K562 (cell line): ENCODE results near the gene PPIA. TPM values are rescaled to one million over a fixed set of nuclear protein-coding genes. Genes with fewer than 3 reads are reported as not detected.

Source experiments
- ATAC-seq: fragments of 200-7000 bp; cut with Tn5 transposase; 3 replicates; pipeline ENCODE4 v1.9.1; 2020; ENCODE audit warnings: moderate library complexity
- BruUV-seq: library from RNA; stranded (reverse); fragments of 400-500 nt; replicated peaks from 2 replicates; lab custom pipeline; 2021; lab: Mats Ljungman, UMichigan
- CTCF ChIA-PET: fragments of 300-600 bp; formaldehyde crosslinking; extraction: SDS; loops from one replicate; lab custom pipeline; 2021; ENCODE audit warnings: low intra/inter-chr PET ratio; lab: Yijun Ruan, JAX
- POLR2A ChIA-PET: fragments of 300-600, 350-650 bp; sonication (Branson Sonifier 250); formaldehyde crosslinking; extraction: SDS; loops from one replicate; lab custom pipeline; 2021; ENCODE audit warnings: antibody characterized with exemption, inconsistent platforms; lab: Yijun Ruan, JAX
- DNase-seq, 4 experiments: peaks; one replicate each; pipeline versions ENCODE4 v3.0.0 to v3.0.0-alpha.2; 2011 to 2018; ENCODE audit warnings: low spot score in 3 of 4, mixed read lengths in 3 of 4; ENCODE audit errors: extremely low read depth in 1 of 4
- FAIRE-seq: peaks from 2 replicates; lab custom pipeline; 2011; peaks lifted over from hg19 to GRCh38; lab: Jason Lieb, UNC
- H2AFZ ChIP-seq: 2 replicates; pipeline ENCODE4 v1.6.0; 2011; ENCODE audit warnings: low read depth, low read length, control low read depth, inconsistent platforms
- H3K27ac ChIP-seq: fragments of 200-600 bp; 3 replicates; pipeline ENCODE4 v1.8.0; 2011; ENCODE audit warnings: low read depth, mild to moderate bottlenecking, control low read depth, inconsistent platforms, low read length, moderate library complexity, mixed read lengths; ENCODE audit errors: extremely low read depth
- H3K27me3 ChIP-seq, 2 experiments: fragments of 300-600 bp in 1 of 2; 2 replicates in 1 of 2; 3 replicates in 1 of 2; pipeline versions ENCODE4 v1.6.0 to v1.8.0; 2011; ENCODE audit warnings: inconsistent platforms in 2 of 2, low read length in 2 of 2, mild to moderate bottlenecking in 1 of 2, mixed read lengths in 1 of 2, moderate library complexity in 1 of 2; ENCODE audit not compliant: control insufficient read depth in 2 of 2, insufficient read depth in 2 of 2
- H3K36me3 ChIP-seq: fragments of 300-600 bp; 3 replicates; pipeline ENCODE4 v1.8.0; 2011; ENCODE audit warnings: mild to moderate bottlenecking, low read length, inconsistent platforms; ENCODE audit not compliant: control insufficient read depth, insufficient read depth
- H3K4me1 ChIP-seq, 2 experiments: fragments of 200-600 bp in 1 of 2; replicated peaks in 1 of 2; 2 replicates in 1 of 2; 3 replicates in 1 of 2; pipeline versions ENCODE4 v1.5.1 to v1.8.0; 2011; ENCODE audit warnings: inconsistent platforms in 2 of 2, low read length in 2 of 2, mild to moderate bottlenecking in 1 of 2, mixed read lengths in 1 of 2, moderate library complexity in 1 of 2; ENCODE audit not compliant: control insufficient read depth in 2 of 2, insufficient read depth in 2 of 2
- H3K4me2 ChIP-seq: 2 replicates; pipeline ENCODE4 v1.6.1; 2011; ENCODE audit warnings: low read length, control low read depth, inconsistent platforms, mixed read lengths; ENCODE audit not compliant: insufficient read depth
- H3K4me3 ChIP-seq: fragments of 200-600 bp; sonication (generic), shearing (Covaris generic); 2 replicates; pipeline ENCODE4 v1.5.1; 2016; ENCODE audit warnings: control low read depth, inconsistent platforms
- H3K79me2 ChIP-seq: fragments of 200-600 bp; 3 replicates; pipeline ENCODE4 v1.8.0; 2011; ENCODE audit warnings: low read length, inconsistent platforms; ENCODE audit not compliant: control insufficient read depth, insufficient read depth
- H3K9ac ChIP-seq, 2 experiments: 2 replicates each; pipeline versions ENCODE4 v1.6.0 to v1.6.1; 2011; ENCODE audit warnings: low read depth in 2 of 2, low read length in 2 of 2, control low read depth in 1 of 2, inconsistent platforms in 1 of 2, mild to moderate bottlenecking in 1 of 2, mixed read lengths in 1 of 2; ENCODE audit not compliant: insufficient read depth in 1 of 2
- H3K9me1 ChIP-seq: one replicate; pipeline ENCODE4 v1.6.0; 2011; ENCODE audit warnings: inconsistent platforms, mild to moderate bottlenecking, low read length, moderate library complexity; ENCODE audit not compliant: control insufficient read depth, insufficient read depth
- H3K9me3 ChIP-seq: replicated peaks from 2 replicates; pipeline ENCODE4 v1.5.1; 2011; ENCODE audit warnings: low read depth, low read length, inconsistent platforms; ENCODE audit not compliant: control insufficient read depth, insufficient read depth
- H4K20me1 ChIP-seq: replicated peaks from 2 replicates; pipeline ENCODE4 v1.6.1; 2011; ENCODE audit warnings: low read length, inconsistent platforms, mixed read lengths; ENCODE audit not compliant: control insufficient read depth, insufficient read depth
- CBFB ChIP-seq: sonication (generic); formaldehyde crosslinking; IDR thresholded peaks from 2 replicates; pipeline ENCODE4 v1.4.0; 2020; ENCODE audit warnings: mild to moderate bottlenecking, missing genetic modification reagents
- CBX3 ChIP-seq, 2 experiments: IDR thresholded peaks; 1 replicate in 1 of 2; 2 replicates in 1 of 2; pipeline ENCODE4 v1.6.1; 2012; ENCODE audit warnings: inconsistent platforms in 2 of 2, low read length in 2 of 2, borderline replicate concordance in 1 of 2, control low read depth in 1 of 2
- CHD2 ChIP-seq: IDR thresholded peaks from 2 replicates; pipeline ENCODE4 v1.6.1; 2011; ENCODE audit warnings: low read depth, low read length
- FOXJ3 ChIP-seq: sonication (generic); formaldehyde crosslinking; IDR thresholded peaks from 2 replicates; pipeline ENCODE4 v1.4.0; 2020; ENCODE audit warnings: mild to moderate bottlenecking, missing genetic modification reagents
- FOXK2 ChIP-seq, 2 experiments: fragments of 450-650 bp; IDR thresholded peaks in 1 of 2; conservative IDR thresholded peaks in 1 of 2; 2 replicates each; pipeline ENCODE4 v1.6.1; 2016; ENCODE audit warnings: low read depth in 2 of 2, mild to moderate bottlenecking in 1 of 2
- HIVEP1 ChIP-seq: fragments of 250-450 bp; sonication (Bioruptor Pico); IDR thresholded peaks from 2 replicates; pipeline ENCODE4 v1.4.0; 2020; ENCODE audit warnings: mild to moderate bottlenecking
- JUND ChIP-seq, 2 experiments: IDR thresholded peaks; 2 replicates in 1 of 2; 3 replicates in 1 of 2; pipeline ENCODE4 v1.6.1; 2011; ENCODE audit warnings: borderline replicate concordance in 2 of 2, low read depth in 2 of 2, low read length in 2 of 2, improper control_type of control experiment in 1 of 2, missing biosample characterization in 1 of 2, missing genetic modification characterization in 1 of 2, missing genetic modification reagents in 1 of 2
- KDM1A ChIP-seq, 2 experiments: fragments of 450-650 bp; IDR thresholded peaks; 2 replicates each; pipeline ENCODE4 v1.6.1; 2016; ENCODE audit warnings: mild to moderate bottlenecking in 2 of 2
- KLF16 ChIP-seq: IDR thresholded peaks from 2 replicates; pipeline ENCODE4 v1.6.1; 2016; ENCODE audit warnings: antibody characterized with exemption
- NR2C2 ChIP-seq, 2 experiments: fragments of 200-800 bp in 1 of 2; sonication (Bioruptor generic) in 1 of 2; sonication (generic) in 1 of 2; formaldehyde crosslinking in 1 of 2; IDR thresholded peaks; 2 replicates each; pipeline versions ENCODE4 v1.6.1 to v1.8.0; 2016 to 2022; ENCODE audit warnings: mild to moderate bottlenecking in 1 of 2, missing compliant biosample characterization in 1 of 2, missing genetic modification characterization in 1 of 2, missing genetic modification reagents in 1 of 2
- RBM39 ChIP-seq: fragments of 200-400 bp; formaldehyde crosslinking; optimal IDR thresholded peaks from 2 replicates; pipeline ENCODE3; 2018; ENCODE audit warnings: low read depth, low read length
- ZBTB17 ChIP-seq: fragments of 450-650 bp; formaldehyde crosslinking; IDR thresholded peaks from 2 replicates; pipeline ENCODE4 v1.4.0; 2020; ENCODE audit warnings: mild to moderate bottlenecking
- ZNF780A ChIP-seq: fragments of 250-450 bp; sonication (Bioruptor Pico); IDR thresholded peaks from 2 replicates; pipeline ENCODE4 v1.5.0; 2021; ENCODE audit warnings: mild to moderate bottlenecking
- WGBS: fragments of 100-300 bp; shearing (Covaris generic); methylation state at CpG from one replicate; pipeline ENCODE4 v1.1.6; 2016; ENCODE audit warnings: low coverage, mixed read lengths; ENCODE audit not compliant: insufficient coverage; ENCODE audit errors: missing lambda C conversion rate; 5-methylcytosine and 5-hydroxymethylcytosine counted together
- in situ Hi-C: fragments of 300-500 bp; cut with MboI; formaldehyde crosslinking; loops from 4 replicates; pipeline ENCODE4 v1.15.0; 2018; ENCODE audit warnings: inconsistent platforms, mixed read lengths
- intact Hi-C: fragments of 100-400 bp; cut with micrococcal nuclease; formaldehyde crosslinking; loops from 2 replicates; pipeline ENCODE4 v1.14.2; 2022
- polyA plus RNA-seq, 8 experiments: library from polyadenylated mRNA; depleted of rRNA in 4 of 8; stranded (reverse) in 5 of 8; unstranded in 3 of 8; fragments of >200 nt; fragmentation: Nextera tagmentation in 2 of 8; fragmentation: Illumina TruSeq in 1 of 8; extraction: Ambion mirVana in 2 of 8; extraction: Trizol in 1 of 8; gene quantifications; 2 replicates each; pipeline versions ENCODE4 v1.2.1 to v1.2.3, GENCODE V29; 2011 to 2014; ENCODE audit warnings: inconsistent platforms in 1 of 8, missing spikeins in 1 of 8
- total RNA-seq, 7 experiments: library from RNA; depleted of rRNA in 6 of 7; stranded (reverse); fragments of >200 nt in 6 of 7; fragmentation: Illumina TruSeq in 2 of 7; extraction: Trizol in 2 of 7; gene quantifications; 2 replicates each; pipeline versions ENCODE4 v1.2.1 to v1.2.3, GENCODE V29; 2011 to 2021; ENCODE audit warnings: low replicate concordance in 1 of 7
- TF ChIP-seq, protein P1 (sequence below), 2 experiments: IDR thresholded peaks in 1 of 2; conservative IDR thresholded peaks in 1 of 2; 2 replicates each; pipeline ENCODE4 v1.6.1; 2016; ENCODE audit warnings: low read depth in 2 of 2, mild to moderate bottlenecking in 1 of 2, missing compliant biosample characterization in 1 of 2, missing genetic modification characterization in 1 of 2, moderate library complexity in 1 of 2
- TF ChIP-seq, protein P2 (sequence below): conservative IDR thresholded peaks from 2 replicates; pipeline ENCODE4 v1.6.1; 2011; ENCODE audit warnings: low read depth, mild to moderate bottlenecking, low read length; ENCODE audit not compliant: control insufficient read depth
- TF ChIP-seq, protein P3 (sequence below): sonication (generic); formaldehyde crosslinking; IDR thresholded peaks from 2 replicates; pipeline ENCODE4 v1.8.0; 2022; ENCODE audit warnings: mild to moderate bottlenecking, missing genetic modification reagents

Gene PPIA
- total and polyA plus RNA-seq, 9 of the 15 experiments (the other 6 are each of a cell fraction or from before 2014, with no cell fraction given) = 2,583 to 7,504 (median 3,973) TPM

DNA sequence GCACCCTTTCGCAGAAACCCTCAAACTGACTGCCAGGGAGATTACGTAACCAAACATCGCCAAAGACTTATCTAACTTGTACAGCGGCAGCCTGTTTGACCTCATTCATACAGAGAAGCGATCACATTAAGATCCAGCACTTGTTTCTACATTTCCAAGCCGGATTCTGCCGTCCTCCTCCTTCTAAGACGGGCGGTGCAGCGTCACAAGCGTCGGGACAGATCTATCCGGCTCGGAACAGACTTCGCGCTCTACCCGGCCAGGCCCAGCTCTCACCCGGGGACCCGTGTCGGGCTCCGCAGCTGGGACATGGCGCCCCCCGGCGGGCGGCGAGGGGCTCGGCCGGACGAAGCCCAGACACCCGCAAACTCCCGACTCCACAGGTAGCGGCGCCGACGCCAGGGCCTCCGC, 51.0 kb downstream of the PPIA start:
- H3K9ac ChIP-seq = peak overlapping the region; percentile 93 to 95
- peak overlapping the region; percentile 68 for H2AFZ ChIP-seq
- ATAC-seq (peak; percentile 75), FAIRE-seq (peak; percentile 96), DNase-seq (peak; percentile 87 to 91 (median 89))
- H3K27me3 ChIP-seq = no peaks in the 10 kb centered on the region
- H3K4me2 ChIP-seq = peak overlapping the region; percentile 91
- H3K79me2 ChIP-seq = peaks cover 65% of the 10 kb centered on the region
- WGBS = under 1% methylated on average over 22 of the region's 36 CpGs
- TSS peak; percentile 49 for BruUV-seq
- in situ Hi-C loops (no loop called here), intact Hi-C loops (loop anchor here (1.0 to 10.0 kb wide), 3 partner anchors 103 to 259 kb away; partner anchors contain the start of gene ZMIZ2)
- peaks cover 15% of the 10 kb centered on the region in 2 experiments; a peak in 4 of 5 replicates for H3K4me1 ChIP-seq
- H3K9me1 ChIP-seq = no peaks in the 10 kb centered on the region
- peak overlapping the region; percentile 98 for H3K27ac ChIP-seq
- H3K9me3 ChIP-seq = no peaks in the 10 kb centered on the region
- peaks cover 15% of the 10 kb centered on the region; the same call in 1 of the 2 replicates for H4K20me1 ChIP-seq
- POLR2A ChIA-PET = interaction anchor here (0.6 to 4.3 kb wide), 33 partner anchors 8 to 305 kb away, joined by 3 to 43 read pairs (median 5); partner anchors contain the start of genes OGDH, PURB, TBRG4 and TMED4
- peaks cover 20% of the 10 kb centered on the region for H3K36me3 ChIP-seq
- H3K4me3 ChIP-seq = peak overlapping the region; percentile 72
- CTCF ChIA-PET = interaction anchor here (1.7 kb wide), 1 partner anchor 260 kb away, joined by 9 read pairs; no protein-coding TSS in a partner anchor
- TF ChIP-seq CBFB (CRISPR knock-in tag) (peak; percentile 78), KDM1A (IDR thresholded peaks at IDR 0.05) (peak; percentile 91; a peak in 2 of 4 replicates), ZBTB17 (CRISPR knock-in tag) (peak; percentile 72), ZNF780A (CRISPR knock-in tag) (no peak), JUND (IDR thresholded peaks at IDR 0.05; ENCODE audit: borderline replicate concordance, low read depth, low read length) (peak; percentile 73), JUND (tag; IDR thresholded peaks at IDR 0.05; ENCODE audit: borderline replicate concordance, low read depth, low read length) (peak; percentile 60; the same call in 2 of the 3 replicates), KLF16 (peak; percentile 88; the same call in 1 of the 2 replicates), NR2C2 (CRISPR knock-in tag; IDR thresholded peaks at IDR 0.05) (no peak), NR2C2 (tag; IDR thresholded peaks at IDR 0.05) (0 out of 2 replicates have a peak, but pooled peaks have one; percentile 23), FOXJ3 (CRISPR knock-in tag) (no peak), HIVEP1 (CRISPR knock-in tag) (peak; percentile 53; the same call in 1 of the 2 replicates), RBM39 (no peak), CHD2 (no peak), CBX3 (IDR thresholded peaks at IDR 0.05; ENCODE audit: borderline replicate concordance in 1 of 2, low read length in 2 of 2) (peak in 1 of 2 experiments; percentile 29; a peak in 1 of 3 replicates), FOXK2 (conservative IDR thresholded peaks at IDR 0.05 in 1 of 2, IDR thresholded peaks at IDR 0.05 in 1 of 2; ENCODE audit: low read depth in 2 of 2) (peak; percentile 49 to 70)
- TF ChIP-seq, protein P1, sequence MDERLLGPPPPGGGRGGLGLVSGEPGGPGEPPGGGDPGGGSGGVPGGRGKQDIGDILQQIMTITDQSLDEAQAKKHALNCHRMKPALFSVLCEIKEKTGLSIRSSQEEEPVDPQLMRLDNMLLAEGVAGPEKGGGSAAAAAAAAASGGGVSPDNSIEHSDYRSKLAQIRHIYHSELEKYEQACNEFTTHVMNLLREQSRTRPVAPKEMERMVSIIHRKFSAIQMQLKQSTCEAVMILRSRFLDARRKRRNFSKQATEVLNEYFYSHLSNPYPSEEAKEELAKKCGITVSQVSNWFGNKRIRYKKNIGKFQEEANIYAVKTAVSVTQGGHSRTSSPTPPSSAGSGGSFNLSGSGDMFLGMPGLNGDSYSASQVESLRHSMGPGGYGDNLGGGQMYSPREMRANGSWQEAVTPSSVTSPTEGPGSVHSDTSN (CRISPR knock-in tag; IDR thresholded peaks at IDR 0.05; ENCODE audit: low read depth) = no peak
- TF ChIP-seq, protein P1 (tag; conservative IDR thresholded peaks at IDR 0.05; ENCODE audit: low read depth) = 0 out of 2 replicates have a peak, but pooled peaks have one; percentile 6
- TF ChIP-seq, protein P2, sequence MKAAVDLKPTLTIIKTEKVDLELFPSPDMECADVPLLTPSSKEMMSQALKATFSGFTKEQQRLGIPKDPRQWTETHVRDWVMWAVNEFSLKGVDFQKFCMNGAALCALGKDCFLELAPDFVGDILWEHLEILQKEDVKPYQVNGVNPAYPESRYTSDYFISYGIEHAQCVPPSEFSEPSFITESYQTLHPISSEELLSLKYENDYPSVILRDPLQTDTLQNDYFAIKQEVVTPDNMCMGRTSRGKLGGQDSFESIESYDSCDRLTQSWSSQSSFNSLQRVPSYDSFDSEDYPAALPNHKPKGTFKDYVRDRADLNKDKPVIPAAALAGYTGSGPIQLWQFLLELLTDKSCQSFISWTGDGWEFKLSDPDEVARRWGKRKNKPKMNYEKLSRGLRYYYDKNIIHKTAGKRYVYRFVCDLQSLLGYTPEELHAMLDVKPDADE = peak; percentile 80
- TF ChIP-seq, protein P3, sequence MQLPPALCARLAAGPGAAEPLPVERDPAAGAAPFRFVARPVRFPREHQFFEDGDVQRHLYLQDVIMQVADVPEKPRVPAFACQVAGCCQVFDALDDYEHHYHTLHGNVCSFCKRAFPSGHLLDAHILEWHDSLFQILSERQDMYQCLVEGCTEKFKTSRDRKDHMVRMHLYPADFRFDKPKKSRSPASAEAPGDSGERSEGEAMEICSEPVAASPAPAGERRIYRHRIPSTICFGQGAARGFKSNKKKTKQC (CRISPR knock-in tag) = peak; percentile 93; the same call in 1 of the 2 replicates
